ENCODE results near the gene OPN4.

OPN4 gene

GRCh38 chr10:86653379-86653778 lies 968 bp upstream of the OPN4 start:
- TF ChIP-seq, protein P1, sequence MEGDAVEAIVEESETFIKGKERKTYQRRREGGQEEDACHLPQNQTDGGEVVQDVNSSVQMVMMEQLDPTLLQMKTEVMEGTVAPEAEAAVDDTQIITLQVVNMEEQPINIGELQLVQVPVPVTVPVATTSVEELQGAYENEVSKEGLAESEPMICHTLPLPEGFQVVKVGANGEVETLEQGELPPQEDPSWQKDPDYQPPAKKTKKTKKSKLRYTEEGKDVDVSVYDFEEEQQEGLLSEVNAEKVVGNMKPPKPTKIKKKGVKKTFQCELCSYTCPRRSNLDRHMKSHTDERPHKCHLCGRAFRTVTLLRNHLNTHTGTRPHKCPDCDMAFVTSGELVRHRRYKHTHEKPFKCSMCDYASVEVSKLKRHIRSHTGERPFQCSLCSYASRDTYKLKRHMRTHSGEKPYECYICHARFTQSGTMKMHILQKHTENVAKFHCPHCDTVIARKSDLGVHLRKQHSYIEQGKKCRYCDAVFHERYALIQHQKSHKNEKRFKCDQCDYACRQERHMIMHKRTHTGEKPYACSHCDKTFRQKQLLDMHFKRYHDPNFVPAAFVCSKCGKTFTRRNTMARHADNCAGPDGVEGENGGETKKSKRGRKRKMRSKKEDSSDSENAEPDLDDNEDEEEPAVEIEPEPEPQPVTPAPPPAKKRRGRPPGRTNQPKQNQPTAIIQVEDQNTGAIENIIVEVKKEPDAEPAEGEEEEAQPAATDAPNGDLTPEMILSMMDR (IDR thresholded peaks at IDR 0.05; ENCODE audit: low read depth, low read length): no peak
- no peak overlapping the region for H3K4me3 ChIP-seq (ENCODE audit: low read depth, low read length)

GRCh38 chr10:86653987-86654386 lies 360 bp upstream of the OPN4 start:
- TF ChIP-seq, protein P1 (IDR thresholded peaks at IDR 0.05; ENCODE audit: low read depth, low read length): no peak
- H3K4me3 ChIP-seq (ENCODE audit: low read depth, low read length): no peak overlapping the region

GRCh38 chr10:86655173-86655540 lies 810 bp downstream of the OPN4 start:
- H3K4me3 ChIP-seq (ENCODE audit: low read depth, low read length): no peak overlapping the region
- TF ChIP-seq, protein P1 (IDR thresholded peaks at IDR 0.05; ENCODE audit: low read depth, low read length): no peak

GRCh38 chr10:86655596-86655995 lies 1.2 kb downstream of the OPN4 start:
- H3K4me3 ChIP-seq (ENCODE audit: low read depth, low read length): no peak overlapping the region
- TF ChIP-seq, protein P1 (IDR thresholded peaks at IDR 0.05; ENCODE audit: low read depth, low read length): no peak

- no peak overlapping the region for H3K4me3 ChIP-seq (ENCODE audit: low read depth, low read length)
- TF ChIP-seq, protein P1 (IDR thresholded peaks at IDR 0.05; ENCODE audit: low read depth, low read length): no peak
Observed at GRCh38 chr10:86657011-86657395, 2.7 kb downstream of the OPN4 start.

DNA sequence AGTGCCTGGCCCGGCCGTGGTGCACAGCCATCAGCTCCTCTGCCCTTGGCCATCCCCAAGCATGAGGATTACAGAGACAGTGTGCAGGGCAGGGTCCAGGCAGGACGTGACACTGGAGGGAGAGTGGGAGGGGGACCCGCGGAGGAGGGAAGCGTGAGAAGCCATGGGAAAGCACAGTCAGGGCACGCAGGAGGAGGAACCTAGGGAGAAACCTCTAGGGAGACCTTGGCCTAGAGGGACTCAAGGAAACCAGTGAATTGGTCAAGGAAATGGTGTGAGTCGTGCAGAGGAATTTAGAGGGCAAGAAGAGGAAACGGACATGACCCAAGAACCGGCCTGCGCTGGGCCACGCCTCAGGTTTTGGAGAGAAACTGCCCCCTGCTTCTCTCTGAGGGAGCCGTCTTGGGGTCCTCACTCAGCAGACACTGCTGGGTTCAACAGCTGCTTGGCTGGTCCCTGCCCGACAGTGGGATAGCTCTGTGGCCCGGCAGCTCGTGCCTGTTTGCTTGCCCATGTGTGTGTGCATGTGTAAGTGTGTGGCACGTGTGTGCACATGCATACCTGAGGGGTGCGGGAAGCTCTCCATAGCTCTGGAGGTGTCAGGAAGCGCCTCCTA lies 3.2 kb downstream of the OPN4 start:
- TF ChIP-seq, protein P1 (IDR thresholded peaks at IDR 0.05; ENCODE audit: low read depth, low read length): no peak
- H3K4me3 ChIP-seq (ENCODE audit: low read depth, low read length): no peak overlapping the region

GRCh38 chr10:86658261-86658741 lies 4.0 kb downstream of the OPN4 start:
- TF ChIP-seq, protein P1 (IDR thresholded peaks at IDR 0.05; ENCODE audit: low read depth, low read length): no peak
- no peak overlapping the region for H3K4me3 ChIP-seq (ENCODE audit: low read depth, low read length)
